ENCODE results near the gene AFF3. TPM values are rescaled to one million over a fixed set of nuclear protein-coding genes. Genes with fewer than 3 reads are reported as not detected.

AFF3 gene
- total and polyA plus RNA-seq, 2 of the 4 experiments (the other 2 are of a cell fraction), result 12.9 to 14.3 TPM

DNA sequence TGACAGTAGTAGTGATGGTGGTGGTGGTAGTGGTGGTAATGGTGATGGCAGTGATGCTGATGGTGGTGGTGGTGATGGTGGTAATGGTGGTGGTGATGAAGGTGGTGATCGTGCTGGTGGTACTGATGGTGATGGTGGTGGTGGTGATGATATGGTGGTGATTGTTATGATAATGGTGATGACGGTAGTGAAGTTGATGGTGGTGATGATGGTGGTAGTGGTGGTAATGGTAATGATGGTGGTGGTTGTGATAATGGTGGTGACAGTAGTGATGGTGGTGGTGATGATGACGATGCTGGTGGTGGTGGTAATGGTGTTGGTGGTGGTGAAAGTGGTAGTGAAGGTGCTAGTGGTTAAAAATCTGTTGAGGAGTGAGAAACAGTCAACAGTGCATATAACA, 125.6 kb downstream of the AFF3 start:
- Histone ChIP-seq H3K14ac (replicated peaks; ENCODE audit: low read depth, low read length) (peak overlapping the region; percentile 73), H3K4me1 (ENCODE audit: control insufficient read depth, insufficient read depth, low read length) (peaks cover 32% of the 10 kb centered on the region), H3K79me1 (ENCODE audit: low read depth in 1 of 2, low read length in 2 of 2) (peaks cover 42 to 76% of the 10 kb centered on the region in 2 experiments), H2BK20ac (ENCODE audit: low read depth, low read length) (peak overlapping the region; percentile 95), H2AFZ (replicated peaks; ENCODE audit: low read length, poor library complexity) (no peak overlapping the region), H3K9me1 (ENCODE audit: insufficient read depth, low read length) (peaks cover 38% of the 10 kb centered on the region), H4K5ac (ENCODE audit: low read depth, low read length) (peak overlapping the region; percentile 50), H2BK15ac (ENCODE audit: low read depth, low read length) (peak overlapping the region; percentile 99; the same call in 2 of the 3 replicates), H3K18ac (ENCODE audit: low read depth, low read length) (peak overlapping the region; percentile 58), H3K27ac (ENCODE audit: insufficient read depth, low read length) (peak overlapping the region; percentile 66; the same call in 1 of the 2 replicates), H2BK120ac (ENCODE audit: low read depth, low read length) (peak overlapping the region; percentile 90), H3K27me3 (ENCODE audit: control insufficient read depth, insufficient read depth, low read length) (no peaks in the 10 kb centered on the region), H4K91ac (ENCODE audit: insufficient read depth, low read depth, low read length) (peak overlapping the region; percentile 83), H3K36me3 (ENCODE audit: control insufficient read depth, insufficient read depth, low read length) (peaks cover 10% of the 10 kb centered on the region), H3K9ac (ENCODE audit: low read depth, low read length) (no peak overlapping the region), H3K9me3 (ENCODE audit: control insufficient read depth, insufficient read depth, low read length) (no peaks in the 10 kb centered on the region), H3K4ac (ENCODE audit: low read depth, low read length) (peak overlapping the region; percentile 93), H4K20me1 (ENCODE audit: insufficient read depth, low read length) (no peaks in the 10 kb centered on the region), H2AK5ac (ENCODE audit: low read depth, low read length) (peak overlapping the region; percentile 99), H2AK9ac (replicated peaks; ENCODE audit: low read depth, low read length, poor library complexity) (no peak overlapping the region), H3K23ac (ENCODE audit: low read depth, low read length) (peak overlapping the region; percentile 37; the same call in 1 of the 2 replicates), H4K8ac (ENCODE audit: low read depth in 2 of 2, low read length in 2 of 2) (peak overlapping the region; percentile 83 to 88; a peak in 3 of 4 replicates), H3K4me2 (ENCODE audit: low read depth, low read length) (no peak overlapping the region), H2BK5ac (ENCODE audit: low read depth, low read length, poor library complexity, severe bottlenecking) (peak overlapping the region; percentile 51), H3K4me3 (ENCODE audit: insufficient read depth, low read depth, low read length) (no peak overlapping the region), H3K56ac (ENCODE audit: extremely low read depth, insufficient read depth, low read length) (no peak overlapping the region)
- POLR2A ChIA-PET (ENCODE audit: unreplicated experiment), result no interaction called here
- ATAC-seq (ENCODE audit: low read depth) (no peak), DNase-seq (no peak)
- in situ Hi-C loops (cut with MboI; ENCODE audit: low sequenced_read_pairs) (no loop called here), intact Hi-C loops (cut with micrococcal nuclease) (no loop called here), dilution Hi-C loops (cut with HindIII; ENCODE audit: low sequenced_read_pairs, unreplicated experiment) (no loop called here)
- 95% methylated on average over 2 of the region's 3 CpGs; no CpG with 5 or more reads in 1 of the 2 experiments for WGBS, 2 experiments (ENCODE audit: extremely low coverage in 2 of 2, insufficient read length in 1 of 2)
- CTCF ChIA-PET, result no interaction called here
- BruUV-seq (replicated peaks), result no TSS peak
- TF ChIP-seq, protein P1, sequence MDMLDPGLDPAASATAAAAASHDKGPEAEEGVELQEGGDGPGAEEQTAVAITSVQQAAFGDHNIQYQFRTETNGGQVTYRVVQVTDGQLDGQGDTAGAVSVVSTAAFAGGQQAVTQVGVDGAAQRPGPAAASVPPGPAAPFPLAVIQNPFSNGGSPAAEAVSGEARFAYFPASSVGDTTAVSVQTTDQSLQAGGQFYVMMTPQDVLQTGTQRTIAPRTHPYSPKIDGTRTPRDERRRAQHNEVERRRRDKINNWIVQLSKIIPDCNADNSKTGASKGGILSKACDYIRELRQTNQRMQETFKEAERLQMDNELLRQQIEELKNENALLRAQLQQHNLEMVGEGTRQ (IDR thresholded peaks at IDR 0.05; ENCODE audit: low read depth, low read length), result no peak
- TF ChIP-seq BHLHE40 (IDR thresholded peaks at IDR 0.05; ENCODE audit: low read depth, low read length), result no peak
- no peak for TF ChIP-seq FOS (IDR thresholded peaks at IDR 0.05; ENCODE audit: low read depth, low read length)
- no peak for TF ChIP-seq NFE2L2 (IDR thresholded peaks at IDR 0.05; ENCODE audit: low read depth, low read length)
- TF ChIP-seq CEBPB (IDR thresholded peaks at IDR 0.05; ENCODE audit: low read depth, low read length), result no peak
- no peak for TF ChIP-seq MAZ (IDR thresholded peaks at IDR 0.05; ENCODE audit: borderline replicate concordance, low read depth, low read length)
- no peak for TF ChIP-seq SMC3 (IDR thresholded peaks at IDR 0.05; ENCODE audit: low read depth, low read length)
- TF ChIP-seq MAFK (IDR thresholded peaks at IDR 0.05; ENCODE audit: low read depth, low read length), result no peak
- no peak for TF ChIP-seq CHD1 (IDR thresholded peaks at IDR 0.05; ENCODE audit: low read depth, low read length)
- TF ChIP-seq, protein P2, sequence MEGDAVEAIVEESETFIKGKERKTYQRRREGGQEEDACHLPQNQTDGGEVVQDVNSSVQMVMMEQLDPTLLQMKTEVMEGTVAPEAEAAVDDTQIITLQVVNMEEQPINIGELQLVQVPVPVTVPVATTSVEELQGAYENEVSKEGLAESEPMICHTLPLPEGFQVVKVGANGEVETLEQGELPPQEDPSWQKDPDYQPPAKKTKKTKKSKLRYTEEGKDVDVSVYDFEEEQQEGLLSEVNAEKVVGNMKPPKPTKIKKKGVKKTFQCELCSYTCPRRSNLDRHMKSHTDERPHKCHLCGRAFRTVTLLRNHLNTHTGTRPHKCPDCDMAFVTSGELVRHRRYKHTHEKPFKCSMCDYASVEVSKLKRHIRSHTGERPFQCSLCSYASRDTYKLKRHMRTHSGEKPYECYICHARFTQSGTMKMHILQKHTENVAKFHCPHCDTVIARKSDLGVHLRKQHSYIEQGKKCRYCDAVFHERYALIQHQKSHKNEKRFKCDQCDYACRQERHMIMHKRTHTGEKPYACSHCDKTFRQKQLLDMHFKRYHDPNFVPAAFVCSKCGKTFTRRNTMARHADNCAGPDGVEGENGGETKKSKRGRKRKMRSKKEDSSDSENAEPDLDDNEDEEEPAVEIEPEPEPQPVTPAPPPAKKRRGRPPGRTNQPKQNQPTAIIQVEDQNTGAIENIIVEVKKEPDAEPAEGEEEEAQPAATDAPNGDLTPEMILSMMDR (conservative IDR thresholded peaks at IDR 0.05; ENCODE audit: low read depth, low read length), result no peak

Data from IMR-90 (cell line).